Thoracic aorta (tissue), 2 donors: ENCODE data around the gene KIRREL1. TPM values are rescaled to one million over a fixed set of nuclear protein-coding genes. Genes with fewer than 3 reads are reported as not detected.

Experiments
- ATAC-seq: fragments of 150-250 bp; one replicate; pipeline ENCODE4 v1.8.0; 2017; ENCODE audit warnings: low read depth; ENCODE audit not compliant: insufficient number of reproducible peaks, low FRiP score
- DNase-seq: peaks from one replicate; pipeline ENCODE4 v3.0.0-alpha.2; 2020; ENCODE audit warnings: low spot score
- H3K27ac ChIP-seq, 2 donors: fragments of 200-600 bp; sonication (generic); 1 replicate in 1 of 2; 2 replicates in 1 of 2; pipeline ENCODE4 v1.5.1; 2016; ENCODE audit warnings: mild to moderate bottlenecking in 2 of 2, moderate library complexity in 2 of 2
- H3K27me3 ChIP-seq: fragments of 200-600 bp; sonication (generic); replicated peaks from 2 replicates; pipeline ENCODE4 v1.6.0; 2016; ENCODE audit warnings: mild to moderate bottlenecking; ENCODE audit not compliant: insufficient read depth
- H3K36me3 ChIP-seq: fragments of 200-600 bp; sonication (generic); one replicate; pipeline ENCODE4 v1.5.1; 2016
- H3K4me1 ChIP-seq, 2 donors: fragments of 200-600 bp; sonication (generic); 1 replicate in 1 of 2; 2 replicates in 1 of 2; pipeline versions ENCODE4 v1.5.1 to v1.6.0; 2016; ENCODE audit warnings: low read depth in 2 of 2, mild to moderate bottlenecking in 1 of 2; ENCODE audit not compliant: control insufficient read depth in 1 of 2
- H3K4me3 ChIP-seq: fragments of 200-600 bp; sonication (generic); 2 replicates; pipeline ENCODE4 v1.5.1; 2016; ENCODE audit warnings: mild to moderate bottlenecking
- H3K9me3 ChIP-seq: fragments of 200-600 bp; sonication (generic); 2 replicates; pipeline ENCODE4 v1.5.1; 2016
- CTCF ChIP-seq: fragments of 200-600 bp; sonication (generic); IDR thresholded peaks from one replicate; pipeline ENCODE4 v1.5.1; 2019; ENCODE audit warnings: antibody characterized with exemption
- total RNA-seq, 2 donors: library from RNA; depleted of rRNA; stranded (reverse); fragments of >200 nt; gene quantifications; one replicate each; pipeline versions ENCODE4 v1.1.0 to v1.2.3, GENCODE V29; 2016

KIRREL1 gene
- total RNA-seq, 2 donors from 2014 or later = 111 to 136 TPM

GRCh38 chr1:158058237-158058985 lies 65.0 kb downstream of the KIRREL1 start:
- Histone ChIP-seq H3K4me3 (no peak overlapping the region), H3K4me1 (peaks cover 9 to 61% of the 10 kb centered on the region in 2 donors), H3K9me3 (no peaks in the 10 kb centered on the region), H3K27ac (no peak overlapping the region), H3K36me3 (no peaks in the 10 kb centered on the region), H3K27me3 (no peaks in the 10 kb centered on the region)
- no peak for ATAC-seq
- DNase-seq = no peak
- TF ChIP-seq CTCF = no peak

GRCh38 chr1:158059984-158060383 lies 66.5 kb downstream of the KIRREL1 start:
- H3K27me3 ChIP-seq = no peaks in the 10 kb centered on the region
- H3K9me3 ChIP-seq = no peaks in the 10 kb centered on the region
- H3K36me3 ChIP-seq = no peaks in the 10 kb centered on the region
- ATAC-seq (no peak), DNase-seq (no peak)
- no peak for TF ChIP-seq CTCF
- H3K4me1 ChIP-seq = peaks cover 9 to 56% of the 10 kb centered on the region in 2 donors
- H3K27ac ChIP-seq = no peak overlapping the region
- H3K4me3 ChIP-seq = no peak overlapping the region

- peaks cover 14 to 56% of the 10 kb centered on the region in 2 donors for H3K4me1 ChIP-seq
- no peak for ATAC-seq
- TF ChIP-seq CTCF = no peak
These were observed 68.7 kb downstream of the KIRREL1 start for GRCh38 chr1:158062174-158062573.

GRCh38 chr1:158067662-158068061 lies 74.2 kb downstream of the KIRREL1 start:
- TF ChIP-seq CTCF = no peak
- peak overlapping the region; percentile 57 to 58 for H3K27ac ChIP-seq
- DNase-seq (no peak), ATAC-seq (no peak)
- H3K9me3 ChIP-seq = no peaks in the 10 kb centered on the region
- H3K36me3 ChIP-seq = peaks cover 5% of the 10 kb centered on the region
- no peak overlapping the region for H3K4me3 ChIP-seq
- peaks cover 29 to 83% of the 10 kb centered on the region in 2 donors for H3K4me1 ChIP-seq
- no peaks in the 10 kb centered on the region for H3K27me3 ChIP-seq

More at GRCh38 chr1:158062174-158062573, 68.7 kb downstream of the KIRREL1 start:
- H3K27me3 ChIP-seq = no peaks in the 10 kb centered on the region
- DNase-seq = no peak
- no peak overlapping the region for H3K4me3 ChIP-seq
- H3K27ac ChIP-seq = no peak overlapping the region
- no peaks in the 10 kb centered on the region for H3K36me3 ChIP-seq
- no peaks in the 10 kb centered on the region for H3K9me3 ChIP-seq

- H3K27ac ChIP-seq = peak overlapping the region; percentile 57 to 58
- ATAC-seq = no peak
These were observed 75.5 kb downstream of the KIRREL1 start for GRCh38 chr1:158068918-158069317.

More at GRCh38 chr1:158068918-158069317, 75.5 kb downstream of the KIRREL1 start:
- H3K4me3 ChIP-seq = no peak overlapping the region
- no peaks in the 10 kb centered on the region for H3K9me3 ChIP-seq
- DNase-seq = no peak
- peaks cover 10% of the 10 kb centered on the region for H3K36me3 ChIP-seq
- H3K27me3 ChIP-seq = no peaks in the 10 kb centered on the region
- peaks cover 29 to 83% of the 10 kb centered on the region in 2 donors for H3K4me1 ChIP-seq
- TF ChIP-seq CTCF = no peak
